HepG2 (cell line): ENCODE results near the gene SDR42E2. TPM values are rescaled to one million over a fixed set of nuclear protein-coding genes. Genes with fewer than 3 reads are reported as not detected.

Experiments
- CBFB ChIP-seq: sonication (generic); formaldehyde crosslinking; IDR thresholded peaks from 2 replicates; pipeline ENCODE4 v1.4.0; 2020; ENCODE audit warnings: missing genetic modification reagents
- DNMT1 ChIP-seq: sonication (generic); formaldehyde crosslinking; IDR thresholded peaks from 2 replicates; pipeline ENCODE4 v1.5.1; 2020; ENCODE audit warnings: mild to moderate bottlenecking, missing genetic modification reagents
- ETV6 ChIP-seq: sonication (generic); formaldehyde crosslinking; conservative IDR thresholded peaks from 2 replicates; pipeline ENCODE4 v1.4.0; 2020; ENCODE audit warnings: missing genetic modification reagents
- FOSL2 ChIP-seq: sonication (generic); formaldehyde crosslinking; IDR thresholded peaks from 2 replicates; pipeline ENCODE4 v1.4.0; 2020; ENCODE audit warnings: missing genetic modification reagents
- HNRNPLL ChIP-seq: fragments of 200-400 bp; formaldehyde crosslinking; IDR thresholded peaks from 2 replicates; pipeline ENCODE4 v1.6.1; 2017; ENCODE audit warnings: mild to moderate bottlenecking, low read depth, low read length; ENCODE audit not compliant: poor library complexity, severe bottlenecking
- HOXA7 ChIP-seq: sonication (generic); formaldehyde crosslinking; IDR thresholded peaks from 2 replicates; pipeline ENCODE4 v1.8.1; 2022; ENCODE audit warnings: mild to moderate bottlenecking, missing genetic modification reagents, moderate library complexity
- MIER2 ChIP-seq: IDR thresholded peaks from 2 replicates; pipeline ENCODE4 v1.6.1; 2016; ENCODE audit warnings: missing biosample characterization, missing genetic modification reagents
- MXI1 ChIP-seq: IDR thresholded peaks from 3 replicates; pipeline ENCODE4 v1.6.1; 2012; ENCODE audit warnings: low read depth, low read length, inconsistent platforms, borderline replicate concordance
- PHF8 ChIP-seq: sonication (generic); formaldehyde crosslinking; IDR thresholded peaks from 2 replicates; pipeline ENCODE4 v1.5.0; 2020; ENCODE audit warnings: missing genetic modification reagents
- THAP9 ChIP-seq: sonication (generic); formaldehyde crosslinking; IDR thresholded peaks from 2 replicates; pipeline ENCODE4; 2020; ENCODE audit warnings: missing genetic modification reagents, mild to moderate bottlenecking, borderline replicate concordance
- ZBTB37 ChIP-seq: sonication (generic); formaldehyde crosslinking; IDR thresholded peaks from 2 replicates; pipeline ENCODE4 v1.4.0; 2020; ENCODE audit warnings: mild to moderate bottlenecking, missing genetic modification reagents
- ZFP41 ChIP-seq: sonication (generic); formaldehyde crosslinking; IDR thresholded peaks from 2 replicates; pipeline ENCODE4 v1.4.0; 2020; ENCODE audit warnings: mild to moderate bottlenecking, missing genetic modification reagents, borderline replicate concordance
- ZIK1 ChIP-seq: sonication (generic); formaldehyde crosslinking; IDR thresholded peaks from 2 replicates; pipeline ENCODE4 v1.5.0; 2020; ENCODE audit warnings: mild to moderate bottlenecking, low read depth, missing genetic modification reagents, borderline replicate concordance
- ZNF121 ChIP-seq: sonication (generic); formaldehyde crosslinking; IDR thresholded peaks from 2 replicates; pipeline ENCODE4 v1.5.0; 2020; ENCODE audit warnings: mild to moderate bottlenecking, missing genetic modification reagents
- ZNF124 ChIP-seq: sonication (generic); formaldehyde crosslinking; IDR thresholded peaks from 2 replicates; pipeline ENCODE4 v1.4.0; 2020; ENCODE audit warnings: missing genetic modification reagents
- ZNF292 ChIP-seq: sonication (generic); formaldehyde crosslinking; IDR thresholded peaks from 2 replicates; pipeline ENCODE4 v1.8.1; 2022; ENCODE audit warnings: mild to moderate bottlenecking, low read depth, missing genetic modification reagents, borderline replicate concordance
- ZNF33A ChIP-seq: sonication (generic); formaldehyde crosslinking; IDR thresholded peaks from 2 replicates; pipeline ENCODE4 v1.5.1; 2020; ENCODE audit warnings: missing genetic modification reagents, mild to moderate bottlenecking, moderate library complexity, borderline replicate concordance
- ZNF354B ChIP-seq: sonication (generic); formaldehyde crosslinking; IDR thresholded peaks from 2 replicates; pipeline ENCODE4 v1.8.0; 2022; ENCODE audit warnings: mild to moderate bottlenecking, missing genetic modification reagents
- ZNF382 ChIP-seq: sonication (generic); formaldehyde crosslinking; IDR thresholded peaks from 2 replicates; pipeline ENCODE4 v1.5.0; 2020; ENCODE audit warnings: missing genetic modification reagents, mild to moderate bottlenecking, borderline replicate concordance
- ZNF549 ChIP-seq: sonication (generic); formaldehyde crosslinking; IDR thresholded peaks from 2 replicates; pipeline ENCODE4 v1.5.0; 2020; ENCODE audit warnings: missing genetic modification reagents
- ZNF569 ChIP-seq: sonication (generic); formaldehyde crosslinking; IDR thresholded peaks from 2 replicates; pipeline ENCODE4 v1.5.0; 2020; ENCODE audit warnings: mild to moderate bottlenecking, missing genetic modification reagents, moderate library complexity, borderline replicate concordance
- ZNF598 ChIP-seq: sonication (generic); formaldehyde crosslinking; IDR thresholded peaks from 2 replicates; pipeline ENCODE4 v1.5.1; 2020; ENCODE audit warnings: mild to moderate bottlenecking, missing genetic modification reagents, borderline replicate concordance
- polyA plus RNA-seq, 8 experiments: library from polyadenylated mRNA; depleted of rRNA in 3 of 8; stranded (reverse) in 7 of 8; unstranded in 1 of 8; fragments of >200 nt; fragmentation: Illumina TruSeq in 4 of 8; extraction: Trizol in 4 of 8; gene quantifications; 2 replicates each; pipeline versions ENCODE4 v1.2.1 to v1.2.3, GENCODE V29; 2011 to 2016; ENCODE audit warnings: low read depth in 4 of 8, missing spikeins in 1 of 8, mixed read lengths in 1 of 8; ENCODE audit not compliant: insufficient read depth in 1 of 8
- total RNA-seq, 5 experiments: library from RNA; depleted of rRNA; stranded (reverse); fragments of >200 nt; fragmentation: Illumina TruSeq; extraction: Trizol; gene quantifications; 2 replicates each; pipeline ENCODE4 v1.2.3, GENCODE V29; 2016; ENCODE audit warnings: low read depth in 1 of 5
- TF ChIP-seq, protein P1 (sequence below): sonication (generic); formaldehyde crosslinking; IDR thresholded peaks from 2 replicates; pipeline ENCODE4 v1.5.1; 2020; ENCODE audit warnings: mild to moderate bottlenecking, moderate library complexity, missing genetic modification reagents

The SDR42E2 gene
- total and polyA plus RNA-seq, 2 of the 13 experiments (the other 11 are each of a cell fraction or from before 2014, with no cell fraction given), result 0.05 to 0.11 TPM

DNA sequence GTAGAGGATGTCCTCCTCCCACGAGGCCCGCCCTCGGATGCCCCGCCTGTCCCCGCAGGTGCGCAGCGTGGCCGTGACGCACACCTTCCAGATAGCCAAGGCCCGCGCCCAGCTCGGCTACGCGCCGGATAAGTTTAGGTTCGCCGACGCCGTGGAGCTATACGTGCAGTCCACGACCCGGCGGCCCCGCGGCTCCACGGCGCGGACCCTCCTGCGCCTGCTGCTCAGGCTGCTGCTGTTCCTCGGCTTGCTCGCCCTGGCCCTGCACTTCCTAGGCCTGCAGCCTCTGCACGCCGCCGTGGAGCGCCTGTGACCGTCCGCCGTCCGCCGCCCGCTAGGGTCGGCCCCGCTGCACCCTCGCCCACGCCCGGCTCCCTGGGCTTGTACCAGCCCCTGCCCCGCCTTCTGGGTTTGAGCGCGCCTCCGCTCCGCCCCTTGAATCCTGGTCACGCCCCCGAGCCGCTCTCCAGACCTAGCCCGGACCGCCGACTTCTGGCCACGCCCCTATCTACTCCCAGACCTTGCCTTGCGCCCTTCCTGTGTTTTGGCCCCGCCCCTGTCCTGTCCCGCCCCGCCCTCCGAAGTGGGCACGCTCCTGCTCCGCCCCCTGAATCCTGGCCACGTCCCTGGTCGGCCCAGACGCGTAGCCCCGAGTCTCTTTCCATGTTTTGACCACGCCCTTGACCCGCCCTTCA, 27.9 kb downstream of the SDR42E2 start (continued):
- TF ChIP-seq ZNF121 (CRISPR knock-in tag) (peak; percentile 41), CBFB (CRISPR knock-in tag) (peak; percentile 61; the same call in 1 of the 2 replicates), ZNF598 (CRISPR knock-in tag) (peak; percentile 84; the same call in 1 of the 2 replicates), ZFP41 (peak; percentile 92; the same call in 1 of the 2 replicates), ZNF354B (CRISPR knock-in tag) (peak; percentile 93; the same call in 1 of the 2 replicates), HOXA7 (no peak), MIER2 (CRISPR knock-in tag) (0 out of 2 replicates have a peak, but pooled peaks have one; percentile 20), MXI1 (peak; percentile 94; the same call in 2 of the 3 replicates), ZNF549 (CRISPR knock-in tag) (no peak), ZBTB37 (CRISPR knock-in tag) (no peak), ZIK1 (CRISPR knock-in tag) (peak; percentile 98), ETV6 (CRISPR knock-in tag) (no peak; the same call in 1 of the 2 replicates), HNRNPLL (peak; percentile 46), ZNF124 (peak; percentile 89), FOSL2 (CRISPR knock-in tag) (peak; percentile 37; the same call in 1 of the 2 replicates), ZNF292 (peak; percentile 58; the same call in 1 of the 2 replicates), ZNF569 (CRISPR knock-in tag) (peak; percentile 97; the same call in 1 of the 2 replicates), DNMT1 (peak; percentile 99), PHF8 (peak; percentile 88), ZNF33A (no peak), THAP9 (peak; percentile 79), ZNF382 (CRISPR knock-in tag) (no peak)
- TF ChIP-seq, protein P1, sequence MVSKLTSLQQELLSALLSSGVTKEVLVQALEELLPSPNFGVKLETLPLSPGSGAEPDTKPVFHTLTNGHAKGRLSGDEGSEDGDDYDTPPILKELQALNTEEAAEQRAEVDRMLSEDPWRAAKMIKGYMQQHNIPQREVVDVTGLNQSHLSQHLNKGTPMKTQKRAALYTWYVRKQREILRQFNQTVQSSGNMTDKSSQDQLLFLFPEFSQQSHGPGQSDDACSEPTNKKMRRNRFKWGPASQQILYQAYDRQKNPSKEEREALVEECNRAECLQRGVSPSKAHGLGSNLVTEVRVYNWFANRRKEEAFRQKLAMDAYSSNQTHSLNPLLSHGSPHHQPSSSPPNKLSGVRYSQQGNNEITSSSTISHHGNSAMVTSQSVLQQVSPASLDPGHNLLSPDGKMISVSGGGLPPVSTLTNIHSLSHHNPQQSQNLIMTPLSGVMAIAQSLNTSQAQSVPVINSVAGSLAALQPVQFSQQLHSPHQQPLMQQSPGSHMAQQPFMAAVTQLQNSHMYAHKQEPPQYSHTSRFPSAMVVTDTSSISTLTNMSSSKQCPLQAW, result no peak
